OCI-LY1 (cell line): Measurements from ENCODE around the gene C1orf52.

ENCODE experiments used
- EZH2 ChIP-seq: fragments of 200-600 bp; sonication (generic), shearing (Covaris generic); IDR thresholded peaks from 2 replicates; pipeline ENCODE4 v1.8.0; 2017; ENCODE audit warnings: borderline replicate concordance, mixed run types, mild to moderate bottlenecking, antibody characterized with exemption, low read length, moderate library complexity, mixed read lengths
- TF ChIP-seq, protein P1 (sequence below): fragments of 200-600 bp; sonication (generic), shearing (Covaris generic); IDR thresholded peaks from 2 replicates; pipeline ENCODE4 v1.5.1; 2017; ENCODE audit warnings: mild to moderate bottlenecking, antibody characterized with exemption, low read length, moderate library complexity, mixed read lengths

DNA sequence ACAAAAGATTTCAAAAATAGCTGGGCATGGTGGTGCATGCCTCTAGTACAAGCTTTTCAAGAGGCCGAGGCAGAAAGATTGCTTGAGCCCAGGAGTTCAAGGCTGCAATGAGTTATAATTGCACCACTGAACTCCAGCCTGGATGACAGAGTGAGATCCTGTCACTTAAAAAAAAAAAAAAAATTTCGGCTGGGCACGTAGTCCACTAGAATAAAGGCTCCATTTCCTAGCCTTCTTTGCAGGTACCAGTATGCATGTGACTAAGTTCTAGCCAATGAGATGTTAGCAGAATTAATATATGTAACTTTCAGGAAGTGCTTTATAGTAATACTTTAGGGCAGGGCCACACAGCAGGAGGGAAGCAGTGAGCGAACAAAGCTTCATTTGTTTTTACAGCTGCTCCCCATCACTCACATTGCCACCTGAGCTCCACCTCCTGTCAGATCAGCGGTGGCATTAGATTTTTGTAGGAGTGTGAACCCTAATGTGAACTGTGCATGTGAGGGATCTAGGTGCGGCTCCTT is 29.8 kb downstream of the C1orf52 start:
- no peak for TF ChIP-seq EZH2
- TF ChIP-seq, protein P1, sequence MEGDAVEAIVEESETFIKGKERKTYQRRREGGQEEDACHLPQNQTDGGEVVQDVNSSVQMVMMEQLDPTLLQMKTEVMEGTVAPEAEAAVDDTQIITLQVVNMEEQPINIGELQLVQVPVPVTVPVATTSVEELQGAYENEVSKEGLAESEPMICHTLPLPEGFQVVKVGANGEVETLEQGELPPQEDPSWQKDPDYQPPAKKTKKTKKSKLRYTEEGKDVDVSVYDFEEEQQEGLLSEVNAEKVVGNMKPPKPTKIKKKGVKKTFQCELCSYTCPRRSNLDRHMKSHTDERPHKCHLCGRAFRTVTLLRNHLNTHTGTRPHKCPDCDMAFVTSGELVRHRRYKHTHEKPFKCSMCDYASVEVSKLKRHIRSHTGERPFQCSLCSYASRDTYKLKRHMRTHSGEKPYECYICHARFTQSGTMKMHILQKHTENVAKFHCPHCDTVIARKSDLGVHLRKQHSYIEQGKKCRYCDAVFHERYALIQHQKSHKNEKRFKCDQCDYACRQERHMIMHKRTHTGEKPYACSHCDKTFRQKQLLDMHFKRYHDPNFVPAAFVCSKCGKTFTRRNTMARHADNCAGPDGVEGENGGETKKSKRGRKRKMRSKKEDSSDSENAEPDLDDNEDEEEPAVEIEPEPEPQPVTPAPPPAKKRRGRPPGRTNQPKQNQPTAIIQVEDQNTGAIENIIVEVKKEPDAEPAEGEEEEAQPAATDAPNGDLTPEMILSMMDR, result no peak
